ENCODE data around the gene CMIP.

The CMIP gene

GRCh38 chr16:81570151-81570846, 125.7 kb downstream of the CMIP start:
- no peaks in the 10 kb centered on the region for H3K27me3 Mint-ChIP-seq (ENCODE audit: low read depth)
- peaks cover 30% of the 10 kb centered on the region for H3K4me1 Mint-ChIP-seq
- H3K27ac Mint-ChIP-seq, result peak overlapping the region in 2 of 3 experiments; percentile 45 to 60
- no peaks in the 10 kb centered on the region for H3K36me3 Mint-ChIP-seq (ENCODE audit: low read depth)
- no peak for TF ChIP-seq CTCF (IDR thresholded peaks at IDR 0.05; ENCODE audit: unreplicated experiment in 3 of 3)
- H3K9me3 Mint-ChIP-seq, result no peaks in the 10 kb centered on the region
- H3K4me3 Mint-ChIP-seq, result no peak overlapping the region

DNA sequence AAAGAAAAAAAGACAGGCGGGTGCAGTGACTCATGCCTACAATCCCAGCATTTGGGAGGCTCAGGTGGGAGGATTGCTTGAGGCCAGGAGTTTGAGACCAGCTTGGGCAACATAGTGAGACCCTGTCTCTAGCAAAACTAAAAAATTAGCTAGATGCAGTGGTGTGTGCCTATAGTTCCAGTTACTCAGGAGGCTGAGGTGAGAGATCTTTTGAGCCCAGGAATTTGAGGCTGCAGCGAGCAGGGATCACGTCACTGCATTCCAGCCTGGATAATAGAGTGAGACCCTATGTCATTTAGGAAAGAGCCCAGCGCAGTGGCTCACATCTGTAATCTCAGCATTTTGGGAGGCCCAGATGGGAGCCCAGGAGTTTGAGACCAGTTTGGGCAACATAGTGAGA, 126.6 kb downstream of the CMIP start:
- H3K9me3 Mint-ChIP-seq, result no peaks in the 10 kb centered on the region
- TF ChIP-seq CTCF (IDR thresholded peaks at IDR 0.05; ENCODE audit: unreplicated experiment in 3 of 3), result no peak
- no peak overlapping the region for H3K27ac Mint-ChIP-seq
- H3K4me3 Mint-ChIP-seq, result no peak overlapping the region
- no peaks in the 10 kb centered on the region for H3K27me3 Mint-ChIP-seq (ENCODE audit: low read depth)
- no peaks in the 10 kb centered on the region for H3K36me3 Mint-ChIP-seq (ENCODE audit: low read depth)
- H3K4me1 Mint-ChIP-seq, result peaks cover 30% of the 10 kb centered on the region

- no peak for TF ChIP-seq CTCF (IDR thresholded peaks at IDR 0.05; ENCODE audit: unreplicated experiment in 3 of 3)
- Mint-ChIP-seq H3K36me3 (ENCODE audit: low read depth) (no peaks in the 10 kb centered on the region), H3K27me3 (ENCODE audit: low read depth) (no peaks in the 10 kb centered on the region), H3K9me3 (no peaks in the 10 kb centered on the region), H3K4me1 (peaks cover 30% of the 10 kb centered on the region), H3K27ac (peak overlapping the region in 2 of 3 experiments; percentile 54 to 79), H3K4me3 (no peak overlapping the region)
These were observed 127.2 kb downstream of the CMIP start for GRCh38 chr16:81571592-81572385.

DNA sequence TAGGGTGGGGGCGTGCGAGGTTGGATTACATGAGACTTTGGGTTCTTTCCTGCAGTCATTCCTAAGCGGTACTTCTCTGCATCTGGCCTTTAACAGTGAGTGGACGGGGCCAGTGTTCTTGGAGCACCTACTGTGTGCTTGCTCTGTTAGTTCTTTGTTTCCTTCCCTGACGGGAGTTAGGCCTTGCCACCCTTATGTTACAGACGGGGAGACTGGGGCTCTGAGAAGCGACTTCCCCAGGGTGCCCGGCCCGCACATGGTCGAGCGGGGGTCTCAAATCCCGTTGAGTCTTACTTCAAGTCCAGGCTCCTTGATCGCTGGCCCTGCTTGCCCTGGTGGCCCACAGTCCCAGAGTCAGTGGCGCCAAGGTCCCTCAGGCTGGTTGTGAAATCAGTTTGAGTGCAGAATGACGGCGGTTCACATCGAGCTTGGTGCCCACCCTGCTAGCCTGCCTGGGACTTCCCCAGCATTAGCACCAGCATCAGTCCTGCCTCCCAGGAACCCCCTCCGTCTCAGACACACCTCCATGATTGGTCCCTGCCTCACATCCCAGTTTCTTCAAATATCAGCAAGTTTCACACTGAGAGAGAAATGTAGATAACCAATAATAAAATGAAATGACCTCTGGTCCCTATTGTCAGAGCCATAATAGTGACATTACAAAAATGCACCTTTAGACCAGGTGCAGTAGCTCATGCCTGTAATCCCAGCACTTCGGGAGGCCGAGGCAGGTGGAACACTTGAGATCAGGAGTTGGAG, 128.0 kb downstream of the CMIP start:
- H3K4me3 Mint-ChIP-seq, result no peak overlapping the region
- no peaks in the 10 kb centered on the region for H3K36me3 Mint-ChIP-seq (ENCODE audit: low read depth)
- TF ChIP-seq CTCF (IDR thresholded peaks at IDR 0.05; ENCODE audit: unreplicated experiment in 3 of 3), result no peak
- H3K27me3 Mint-ChIP-seq (ENCODE audit: low read depth), result no peaks in the 10 kb centered on the region
- no peaks in the 10 kb centered on the region for H3K9me3 Mint-ChIP-seq
- H3K4me1 Mint-ChIP-seq, result peaks cover 30% of the 10 kb centered on the region
- H3K27ac Mint-ChIP-seq, result peak overlapping the region in 2 of 3 experiments; percentile 54 to 79

- H3K27ac Mint-ChIP-seq, result no peak overlapping the region
These were observed 129.0 kb downstream of the CMIP start for GRCh38 chr16:81573533-81574020.

More at GRCh38 chr16:81573533-81574020, 129.0 kb downstream of the CMIP start:
- Mint-ChIP-seq H3K9me3 (no peaks in the 10 kb centered on the region), H3K36me3 (ENCODE audit: low read depth) (no peaks in the 10 kb centered on the region), H3K27me3 (ENCODE audit: low read depth) (no peaks in the 10 kb centered on the region), H3K4me3 (no peak overlapping the region), H3K4me1 (peaks cover 23% of the 10 kb centered on the region)
- TF ChIP-seq CTCF (IDR thresholded peaks at IDR 0.05; ENCODE audit: unreplicated experiment in 3 of 3), result no peak
